Activated CD8-positive, alpha-beta memory T cell treated with anti-CD3 and anti-CD28 coated beads, Interleukin-2, amount 50 U/mL, for 24 hours (primary cell): ENCODE measurements around the gene MYLK4.

ENCODE experiments used
- DNase-seq: peaks from one replicate; pipeline ENCODE4 v3.0.0-alpha.2; 2020; ENCODE audit errors: extremely low read depth

Gene MYLK4

DNA sequence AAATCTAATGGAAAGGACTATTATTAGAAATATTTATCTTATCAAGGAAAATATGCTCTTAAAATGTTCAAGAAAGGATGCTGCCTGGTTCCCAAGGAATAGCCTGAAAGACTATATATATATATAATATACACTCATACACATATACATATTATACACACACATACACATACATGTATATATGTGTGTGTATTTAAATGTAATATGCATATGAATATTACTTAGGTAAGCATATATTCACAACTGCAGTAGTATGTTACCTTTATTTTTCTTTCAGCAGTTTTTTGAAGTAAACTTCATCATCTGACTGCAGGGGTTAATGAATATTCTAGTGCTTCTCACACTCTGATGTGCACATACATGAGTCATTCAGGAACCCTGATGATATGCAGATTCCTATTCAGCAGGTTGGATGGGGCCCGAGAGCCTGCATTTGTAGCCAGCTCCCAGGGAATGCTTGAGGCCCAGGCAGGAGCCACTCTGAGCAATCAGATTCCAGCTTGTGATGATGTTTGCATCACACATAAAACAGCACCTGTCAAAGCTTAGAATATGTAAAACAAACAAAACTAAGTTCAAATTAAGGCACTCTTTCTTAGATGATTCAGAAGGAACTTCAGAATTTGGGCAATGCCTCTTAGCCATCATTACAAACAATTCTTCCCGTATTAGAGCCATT lies 16.1 kb downstream of the MYLK4 start:
- DNase-seq, result no peak

DNA sequence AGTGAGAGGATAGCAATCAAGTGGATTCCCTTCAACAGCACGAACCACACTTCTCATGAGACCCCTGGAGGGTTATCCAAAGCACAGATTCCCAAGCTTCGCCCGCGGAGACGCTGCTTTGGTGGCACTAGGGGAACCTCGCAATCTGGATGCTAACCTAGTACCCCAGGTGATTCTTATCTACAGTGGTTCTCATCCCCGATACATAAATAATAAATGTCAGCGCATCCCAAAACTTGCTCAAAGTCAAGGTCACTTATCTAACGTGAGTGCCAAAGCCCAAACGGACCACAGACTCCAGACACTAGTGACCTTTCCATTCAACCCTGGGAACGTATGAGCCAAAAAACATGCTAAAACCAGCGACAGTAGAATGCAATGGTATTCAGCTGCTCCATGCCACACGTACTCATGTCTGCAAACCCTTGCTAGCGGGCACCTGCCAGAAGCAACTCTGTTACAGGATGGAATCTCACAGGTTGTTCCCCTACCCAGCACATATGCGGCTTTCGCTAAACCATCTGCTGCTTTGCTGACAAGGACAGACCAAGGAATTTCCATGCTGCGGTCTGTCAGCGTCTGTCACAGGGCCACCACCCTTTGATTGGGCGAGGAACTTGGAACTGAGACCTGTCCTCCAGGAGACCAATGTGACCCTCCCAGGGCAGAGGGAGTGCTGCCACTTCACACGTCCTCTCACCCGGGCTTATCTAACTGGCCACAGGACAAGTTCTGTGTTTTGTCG lies 16.8 kb downstream of the MYLK4 start:
- no peak for DNase-seq

DNA sequence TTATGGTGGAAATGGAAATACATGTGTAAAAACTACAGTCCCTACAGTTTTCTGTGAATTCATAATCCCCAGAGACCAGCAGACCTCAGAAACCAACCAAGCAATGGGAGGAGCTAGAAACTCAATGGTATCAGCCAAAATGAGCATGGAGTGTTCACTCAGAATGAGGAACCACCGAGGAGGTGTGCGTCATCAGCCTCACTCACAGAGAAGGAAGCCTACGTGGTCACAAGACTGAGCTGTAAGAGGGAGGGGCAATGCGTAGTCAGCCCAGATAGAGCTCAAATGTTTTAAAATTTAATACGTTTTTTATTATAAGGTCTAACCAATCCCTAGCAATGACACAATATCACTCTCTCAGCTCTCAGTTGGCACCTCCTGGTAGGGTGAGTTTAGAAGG lies 17.4 kb downstream of the MYLK4 start:
- DNase-seq, result no peak

DNA sequence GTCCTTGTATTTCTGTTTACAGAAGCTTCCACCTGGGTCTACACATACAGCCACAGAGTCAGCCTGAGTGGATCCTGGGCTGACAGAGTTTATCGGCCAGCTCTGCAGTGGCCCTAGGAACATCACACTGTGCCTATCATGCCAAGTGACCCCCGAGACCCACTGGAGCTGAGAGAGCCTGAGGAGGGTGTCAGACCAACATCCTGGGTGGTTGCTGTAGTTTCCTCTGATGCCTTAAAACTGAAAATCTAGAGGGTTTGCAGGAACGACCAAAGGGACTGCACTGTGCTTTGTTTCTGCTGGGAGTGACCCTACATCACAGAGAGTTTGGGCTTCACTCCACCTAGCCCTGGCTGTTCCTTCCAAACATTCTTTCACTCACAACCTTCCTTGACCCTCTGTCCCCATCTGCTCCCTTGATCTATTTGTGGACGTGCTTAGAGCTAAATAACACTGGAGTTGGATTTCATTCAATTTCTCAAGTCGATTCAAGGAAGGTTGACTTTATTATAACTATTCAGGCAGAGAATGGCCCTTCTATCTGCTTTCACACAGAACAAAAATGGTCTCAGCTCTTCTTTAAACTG lies 18.1 kb downstream of the MYLK4 start:
- no peak for DNase-seq

DNA sequence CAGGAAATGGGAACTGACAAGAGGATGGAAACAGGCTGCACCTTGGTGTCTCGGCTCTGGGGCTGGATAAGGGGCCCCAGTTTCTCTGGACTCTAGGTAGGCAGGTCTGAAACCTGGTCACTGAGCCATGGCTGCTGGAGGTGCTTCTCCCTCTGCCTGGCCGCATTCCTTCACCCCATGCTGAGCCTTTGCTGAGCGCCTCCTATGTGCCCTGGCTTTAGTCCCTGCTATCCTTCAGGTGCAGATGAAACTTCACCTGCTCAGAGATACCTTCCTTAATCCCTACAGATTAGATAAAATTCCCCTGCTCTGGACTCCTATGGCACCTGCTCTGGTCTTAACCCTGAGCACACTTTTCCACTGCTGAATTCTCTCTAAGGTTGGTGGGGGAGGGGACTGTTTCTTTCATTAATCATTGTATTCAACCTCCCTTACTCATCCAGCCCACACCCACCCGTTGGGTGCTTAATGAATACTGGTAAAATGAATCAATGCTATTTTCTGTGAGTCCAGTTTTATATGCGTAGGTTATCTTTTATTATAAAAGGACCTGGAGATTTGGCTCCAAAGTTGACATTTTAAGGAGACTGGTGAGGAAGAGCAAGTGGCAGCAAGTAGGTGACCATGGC lies 19.3 kb downstream of the MYLK4 start:
- DNase-seq, result no peak

DNA sequence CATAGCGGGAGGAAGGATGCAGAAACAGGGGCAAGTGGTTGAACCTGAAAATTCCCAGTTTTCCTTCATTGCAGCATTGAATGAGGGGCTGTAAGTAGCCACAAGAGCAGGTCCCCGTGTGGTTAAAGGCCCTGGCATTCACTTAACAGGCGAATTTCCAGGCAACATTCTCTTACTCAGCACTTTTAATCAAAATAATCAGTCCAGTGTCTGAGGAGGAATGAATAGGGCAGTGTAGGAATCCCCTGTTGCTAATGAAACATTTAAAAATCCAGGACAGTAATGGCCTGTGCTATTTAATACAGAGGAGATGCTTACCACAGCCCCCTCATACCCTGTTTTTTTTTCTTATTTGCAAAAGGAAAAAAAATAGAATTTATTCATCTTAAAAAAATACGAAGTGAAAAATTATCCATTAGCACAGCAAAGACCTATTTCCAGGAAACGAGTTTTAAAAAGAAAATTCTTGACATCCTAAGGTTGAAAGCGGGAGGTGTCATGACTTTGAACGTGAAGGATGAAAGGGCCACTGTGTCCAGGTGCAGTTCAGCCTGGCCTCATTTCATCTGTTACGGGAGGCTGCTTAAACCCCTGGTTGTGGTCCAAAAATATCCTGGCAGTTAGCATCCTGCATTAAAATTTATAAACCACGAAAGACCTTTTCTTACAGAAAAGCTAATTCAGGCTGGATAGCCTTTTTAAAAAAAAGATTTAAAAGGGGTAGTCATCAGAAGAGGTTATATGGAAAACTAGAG lies 20.2 kb downstream of the MYLK4 start:
- no peak for DNase-seq

DNA sequence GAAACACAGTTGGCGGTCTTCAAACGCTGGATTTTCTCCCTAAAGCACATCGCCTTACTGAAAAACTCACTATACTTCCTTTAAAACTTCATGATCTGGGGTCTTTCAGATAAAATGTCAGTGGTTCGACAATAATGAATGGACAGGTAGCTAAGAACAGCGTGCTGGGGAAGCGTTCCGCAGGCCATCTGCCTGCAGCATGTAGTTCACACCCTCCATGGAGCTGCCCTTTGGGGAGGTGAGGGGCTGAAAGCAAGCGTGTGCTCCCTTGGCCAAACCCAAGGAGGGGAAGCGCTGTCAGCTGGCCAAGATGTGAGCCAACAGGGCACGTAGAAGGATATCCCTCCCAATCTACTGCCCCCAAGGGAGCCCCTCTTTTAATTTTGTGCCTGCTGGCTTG lies 20.8 kb downstream of the MYLK4 start:
- DNase-seq, result no peak

DNA sequence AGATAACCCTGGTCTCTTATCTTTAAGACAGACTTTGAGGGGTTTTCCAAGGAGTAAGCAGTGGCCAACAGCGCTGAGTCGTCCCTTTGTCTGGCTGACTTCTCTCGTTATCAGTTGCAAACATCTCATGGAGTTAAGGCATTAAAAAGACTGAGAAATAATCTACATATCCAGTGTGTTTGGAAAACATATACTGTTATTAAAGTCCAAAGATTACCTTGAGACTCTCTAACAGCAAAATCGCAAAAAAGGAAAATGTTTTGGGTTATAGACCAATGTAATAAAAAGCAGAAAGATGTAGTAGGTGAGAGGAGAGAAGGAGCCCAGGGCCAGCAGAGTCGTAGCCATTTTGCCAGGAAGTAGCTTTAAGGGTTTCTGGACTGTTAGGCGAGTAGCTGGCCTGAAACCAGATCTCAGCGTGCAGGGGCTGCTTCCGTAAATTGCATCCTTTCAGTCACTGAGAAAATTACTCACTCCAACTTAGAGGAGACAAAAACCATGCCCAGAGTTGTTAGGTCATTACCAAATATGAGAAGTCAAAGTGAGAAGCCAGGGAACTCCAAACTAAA lies 24.6 kb downstream of the MYLK4 start:
- no peak for DNase-seq

DNA sequence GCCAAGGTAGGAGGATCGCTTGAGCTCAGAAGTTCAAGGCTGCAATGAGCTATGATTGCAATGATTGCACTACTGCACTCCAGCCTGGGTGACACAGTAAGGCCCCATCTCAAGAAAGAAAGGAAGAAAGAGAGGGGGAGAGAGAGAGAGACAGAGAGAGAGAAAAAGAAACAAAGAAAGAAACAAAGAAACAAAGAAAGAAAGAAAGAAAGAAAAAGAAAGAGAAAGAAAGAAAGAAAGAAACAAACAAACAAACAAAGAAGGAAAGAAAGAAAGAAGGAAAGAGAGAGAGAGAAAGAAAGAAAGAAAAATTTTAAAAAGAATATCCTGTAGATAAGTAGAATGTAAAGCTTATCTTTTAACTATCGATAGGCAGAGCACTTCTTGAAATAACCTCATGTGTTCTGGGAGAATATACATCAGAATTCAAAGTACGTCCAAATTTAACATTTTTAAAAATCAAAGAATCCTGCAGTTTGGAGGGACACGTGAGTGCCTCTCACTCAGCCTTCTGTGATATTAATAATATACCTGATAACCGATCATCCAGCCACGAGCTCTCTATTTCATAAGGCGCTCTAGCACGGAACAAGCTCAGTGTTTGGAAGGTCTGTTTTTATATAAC lies 25.2 kb downstream of the MYLK4 start:
- DNase-seq, result no peak

DNA sequence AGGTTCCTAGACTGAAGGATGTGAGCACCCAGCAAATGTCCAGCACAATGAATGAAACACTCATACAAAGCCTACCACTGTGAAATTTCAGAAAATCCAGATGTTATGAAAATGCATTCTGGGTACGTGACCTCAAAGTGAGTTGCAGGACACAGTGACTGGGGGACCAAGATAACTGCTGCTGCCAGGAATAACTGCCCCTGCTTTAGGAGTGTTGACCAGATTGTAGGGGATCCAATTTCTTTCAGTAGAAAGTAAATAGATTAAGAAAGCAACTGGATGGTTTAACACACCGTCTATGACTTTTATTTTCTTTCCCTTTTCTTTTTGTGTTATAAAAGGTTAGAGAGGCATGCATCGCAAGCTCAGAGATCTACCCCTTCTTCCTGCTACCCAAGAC lies 29.5 kb downstream of the MYLK4 start:
- DNase-seq, result no peak

DNA sequence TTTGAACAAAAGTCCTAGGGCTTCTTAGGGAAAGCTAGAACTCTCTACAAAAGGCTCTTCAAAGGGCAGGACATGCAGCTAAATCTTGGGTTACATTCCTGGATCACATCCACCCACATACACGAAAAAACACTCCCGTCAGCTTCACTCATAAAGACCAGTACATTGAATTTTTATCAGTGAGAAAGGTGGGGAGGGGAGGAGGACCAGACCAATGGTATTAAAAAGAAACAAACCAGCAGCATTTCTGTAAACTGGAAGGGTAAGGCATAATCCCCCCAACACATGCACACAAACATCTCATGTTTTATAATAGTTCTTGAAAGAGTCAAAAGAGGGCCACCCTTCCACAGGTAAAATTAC lies 31.6 kb downstream of the MYLK4 start:
- no peak for DNase-seq

DNA sequence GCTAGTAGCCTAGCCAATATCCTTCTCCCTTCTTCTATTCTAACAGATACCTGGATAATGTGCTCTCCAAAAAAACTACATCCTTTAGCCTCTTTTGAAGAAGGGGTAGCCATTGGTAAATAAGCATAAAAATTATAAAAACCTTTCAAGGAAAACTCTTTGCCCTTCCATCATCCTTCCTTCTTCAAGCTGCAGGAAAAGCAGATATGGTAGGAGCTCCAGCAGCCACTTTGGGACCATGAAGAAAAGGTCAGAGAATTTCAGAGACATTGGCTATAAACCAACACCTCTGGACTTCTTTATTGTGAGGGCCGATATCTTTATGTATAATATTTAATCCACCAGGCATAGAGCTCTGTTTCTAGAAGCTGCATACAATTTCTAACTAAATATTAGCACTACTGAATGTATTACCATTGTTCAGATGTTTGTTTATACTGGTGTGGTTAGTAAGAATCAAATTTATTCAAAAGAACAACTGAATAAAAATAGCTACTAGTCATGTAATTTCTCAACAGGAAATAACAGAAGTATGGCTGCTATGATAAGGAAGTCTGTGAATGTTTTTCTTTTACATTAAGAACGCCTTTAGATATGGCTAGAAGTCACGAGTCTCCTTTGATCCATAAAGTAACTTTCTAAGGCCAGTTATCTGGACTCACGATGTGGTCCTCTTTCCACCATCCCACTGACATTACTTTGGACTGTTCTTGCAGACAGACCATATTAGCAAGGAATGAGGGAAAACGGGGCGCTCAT lies 32.2 kb downstream of the MYLK4 start:
- DNase-seq, result no peak

DNA sequence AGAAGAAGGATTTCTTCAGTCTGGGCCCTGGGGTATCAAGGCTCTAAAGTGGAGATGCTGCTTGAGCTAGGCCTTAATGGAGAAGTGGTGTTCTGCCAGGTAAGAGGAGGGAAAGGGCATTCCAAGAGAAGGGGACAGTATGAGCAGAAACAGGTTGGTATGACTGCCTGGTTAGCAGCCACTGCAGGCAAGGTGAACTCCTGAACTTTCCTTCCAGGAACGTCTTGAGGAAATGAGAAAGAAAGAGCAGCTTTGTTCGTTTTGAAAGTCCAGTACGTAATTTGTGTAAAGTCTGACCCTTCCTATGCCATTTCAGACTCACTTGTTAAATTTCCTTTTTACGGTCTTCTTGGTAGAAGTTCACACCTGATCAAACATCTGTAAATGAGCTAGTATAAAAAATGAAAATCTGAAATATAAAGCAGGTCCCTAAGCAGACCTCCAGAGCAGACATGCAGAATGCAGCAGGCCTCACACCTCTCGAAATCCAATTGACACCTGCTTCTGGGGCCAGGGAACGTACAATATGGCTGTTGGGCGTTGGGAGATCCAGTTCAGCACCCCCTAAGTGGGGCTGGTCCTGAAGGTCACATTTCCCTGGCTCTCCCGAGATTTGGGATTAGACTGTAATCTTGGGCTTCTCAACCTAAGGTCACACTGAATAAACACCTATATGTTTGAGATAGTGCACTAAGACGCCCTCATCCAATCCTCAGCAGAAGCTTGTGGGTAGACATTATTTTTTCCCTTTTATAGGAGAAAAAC lies 33.6 kb downstream of the MYLK4 start:
- DNase-seq, result no peak

DNA sequence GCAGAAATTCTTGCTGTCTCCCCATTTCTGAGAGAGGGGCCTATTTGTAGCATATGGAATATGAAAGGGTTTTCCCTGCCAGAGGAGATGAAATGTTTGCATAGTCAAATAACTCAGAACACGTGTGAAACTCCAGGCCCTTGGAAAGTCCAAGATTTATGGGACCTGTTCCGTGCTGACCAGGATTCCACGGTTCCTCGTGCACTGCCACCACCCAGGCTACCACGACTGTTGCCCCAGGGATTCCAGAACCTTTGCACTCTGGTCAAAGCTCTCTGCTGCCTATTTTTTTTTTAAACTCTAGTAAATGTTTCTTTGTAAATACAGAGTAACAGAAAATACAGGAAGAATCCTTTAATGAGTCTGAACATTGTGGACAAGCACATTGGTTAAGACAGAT lies 35.0 kb downstream of the MYLK4 start:
- no peak for DNase-seq

DNA sequence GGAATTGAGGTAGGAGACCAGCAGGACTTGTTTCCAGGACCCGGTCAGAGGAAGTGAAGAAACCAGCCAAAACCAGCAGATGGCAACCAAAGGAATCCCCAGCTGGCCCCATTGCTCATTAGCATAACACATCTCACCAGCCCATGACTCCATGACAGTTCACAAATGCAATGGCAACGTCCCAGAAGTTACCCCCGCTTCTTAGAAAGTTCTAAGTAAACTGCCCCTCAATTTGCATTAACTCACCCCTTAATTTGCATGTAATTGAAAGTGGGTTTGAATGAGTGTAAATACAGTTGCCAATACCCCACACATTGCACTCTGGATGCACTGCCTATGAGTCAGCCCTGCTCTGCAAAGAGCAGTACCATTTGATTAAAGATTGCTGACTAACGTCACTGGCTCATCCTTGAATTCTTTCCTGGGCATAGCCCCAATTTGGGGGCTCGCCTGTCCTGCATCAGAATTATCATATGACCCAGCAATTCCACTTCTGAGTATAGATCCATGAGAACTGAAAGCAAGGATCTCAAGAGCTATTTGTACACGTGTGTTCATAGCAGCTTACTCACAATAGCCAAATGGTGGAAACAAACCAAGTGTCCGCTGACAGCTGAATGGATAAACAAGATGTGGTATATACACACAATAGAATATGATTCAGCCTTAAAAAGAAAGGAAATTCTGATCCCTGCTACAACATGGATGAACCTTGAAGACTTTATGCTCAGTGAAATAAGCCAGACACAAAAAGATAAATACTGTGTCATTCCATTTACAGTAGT lies 36.4 kb downstream of the MYLK4 start:
- DNase-seq, result no peak

DNA sequence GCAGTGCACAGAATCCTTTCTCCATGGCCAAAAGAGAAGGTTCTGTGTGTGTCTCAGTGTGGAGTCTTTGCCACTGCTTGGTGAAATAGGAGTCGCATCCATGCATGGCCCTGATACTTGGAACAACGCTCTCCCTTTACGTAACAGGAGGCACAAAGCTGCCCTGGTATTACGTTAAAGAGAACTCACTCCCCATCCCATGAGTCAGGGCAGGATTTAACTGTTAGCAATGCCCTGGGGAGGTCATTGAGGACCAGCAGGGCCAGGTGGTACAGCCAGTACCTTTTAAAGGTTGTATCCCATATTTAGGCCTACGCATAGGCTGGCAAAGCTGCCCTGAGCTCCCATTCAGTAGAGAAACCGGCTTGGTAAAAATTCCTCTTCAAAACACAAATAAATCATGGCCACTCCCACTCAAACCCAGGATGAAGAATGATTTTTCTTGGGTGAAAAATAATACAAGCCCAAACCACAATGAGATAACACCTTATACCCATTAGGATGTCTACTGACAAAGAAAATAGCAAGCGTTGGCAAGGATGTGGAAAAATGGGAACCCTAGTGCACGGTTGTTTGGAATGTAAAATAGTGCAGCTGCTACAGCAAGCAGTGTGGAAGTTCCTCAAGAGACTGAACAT lies 37.1 kb downstream of the MYLK4 start:
- no peak for DNase-seq

DNA sequence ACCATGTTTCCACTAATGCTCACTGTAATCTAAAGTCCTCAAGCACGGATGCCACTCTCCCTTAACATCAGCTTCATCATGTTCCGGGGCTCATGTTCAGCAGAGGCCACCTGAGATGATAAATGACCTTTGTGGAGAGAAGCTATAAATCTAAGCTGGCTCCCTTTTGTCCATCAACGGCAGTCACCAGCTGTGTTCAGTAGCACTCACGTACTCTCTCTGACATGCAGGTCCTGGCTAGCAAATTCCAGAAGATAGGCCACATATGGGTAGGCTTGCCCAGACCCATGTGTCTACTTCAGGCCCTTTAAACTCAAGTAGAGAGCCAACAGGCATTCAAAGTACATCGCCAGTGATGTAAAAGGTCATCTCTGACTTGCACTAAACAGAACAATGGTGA lies 38.6 kb downstream of the MYLK4 start:
- DNase-seq, result no peak

DNA sequence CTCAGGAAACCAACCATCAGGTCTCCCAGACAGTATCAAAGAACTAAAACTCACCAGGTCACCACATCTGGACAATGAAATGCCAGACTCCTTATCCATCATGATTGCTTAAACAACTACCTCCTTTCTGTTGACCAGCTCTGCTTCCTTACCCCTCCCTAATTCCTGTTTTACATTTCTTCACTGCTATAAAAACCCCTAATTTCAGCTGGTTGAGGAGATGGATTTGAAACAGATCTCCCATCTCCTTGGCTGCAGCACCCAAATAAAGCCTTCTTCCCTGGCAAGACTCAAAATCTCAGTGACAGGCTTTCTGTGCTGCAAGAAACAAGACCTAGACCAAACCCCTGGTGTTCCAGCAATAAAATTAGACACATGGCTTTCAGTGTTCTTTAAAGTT lies 40.3 kb downstream of the MYLK4 start:
- no peak for DNase-seq

DNA sequence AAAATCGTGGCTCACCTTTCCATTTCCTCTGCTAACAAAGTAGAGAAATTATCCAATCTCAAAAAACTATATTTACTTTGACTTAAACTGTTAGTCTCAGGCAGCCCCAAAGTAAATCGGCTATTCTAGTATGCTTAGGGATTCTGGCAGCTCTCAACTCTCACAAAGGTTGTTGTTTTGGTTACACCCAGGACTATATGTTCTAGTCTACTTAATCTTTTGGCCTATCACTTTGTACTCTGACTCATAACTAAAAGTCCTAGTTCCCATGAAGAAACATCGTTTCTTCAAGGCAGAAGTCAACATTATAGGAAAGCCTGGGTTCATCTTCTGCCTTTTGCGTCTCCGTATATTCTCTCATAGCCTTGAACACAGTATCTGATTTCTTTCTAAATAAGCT lies 42.3 kb downstream of the MYLK4 start:
- DNase-seq, result no peak
